ENCODE data around the gene CCT6A.
"Not testable (repeated sequence)": the region's sequence is repeated elsewhere in the genome, so short reads cannot be mapped to it uniquely, and the experiment has no call there.

CCT6A gene, protein sequence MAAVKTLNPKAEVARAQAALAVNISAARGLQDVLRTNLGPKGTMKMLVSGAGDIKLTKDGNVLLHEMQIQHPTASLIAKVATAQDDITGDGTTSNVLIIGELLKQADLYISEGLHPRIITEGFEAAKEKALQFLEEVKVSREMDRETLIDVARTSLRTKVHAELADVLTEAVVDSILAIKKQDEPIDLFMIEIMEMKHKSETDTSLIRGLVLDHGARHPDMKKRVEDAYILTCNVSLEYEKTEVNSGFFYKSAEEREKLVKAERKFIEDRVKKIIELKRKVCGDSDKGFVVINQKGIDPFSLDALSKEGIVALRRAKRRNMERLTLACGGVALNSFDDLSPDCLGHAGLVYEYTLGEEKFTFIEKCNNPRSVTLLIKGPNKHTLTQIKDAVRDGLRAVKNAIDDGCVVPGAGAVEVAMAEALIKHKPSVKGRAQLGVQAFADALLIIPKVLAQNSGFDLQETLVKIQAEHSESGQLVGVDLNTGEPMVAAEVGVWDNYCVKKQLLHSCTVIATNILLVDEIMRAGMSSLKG

DNA sequence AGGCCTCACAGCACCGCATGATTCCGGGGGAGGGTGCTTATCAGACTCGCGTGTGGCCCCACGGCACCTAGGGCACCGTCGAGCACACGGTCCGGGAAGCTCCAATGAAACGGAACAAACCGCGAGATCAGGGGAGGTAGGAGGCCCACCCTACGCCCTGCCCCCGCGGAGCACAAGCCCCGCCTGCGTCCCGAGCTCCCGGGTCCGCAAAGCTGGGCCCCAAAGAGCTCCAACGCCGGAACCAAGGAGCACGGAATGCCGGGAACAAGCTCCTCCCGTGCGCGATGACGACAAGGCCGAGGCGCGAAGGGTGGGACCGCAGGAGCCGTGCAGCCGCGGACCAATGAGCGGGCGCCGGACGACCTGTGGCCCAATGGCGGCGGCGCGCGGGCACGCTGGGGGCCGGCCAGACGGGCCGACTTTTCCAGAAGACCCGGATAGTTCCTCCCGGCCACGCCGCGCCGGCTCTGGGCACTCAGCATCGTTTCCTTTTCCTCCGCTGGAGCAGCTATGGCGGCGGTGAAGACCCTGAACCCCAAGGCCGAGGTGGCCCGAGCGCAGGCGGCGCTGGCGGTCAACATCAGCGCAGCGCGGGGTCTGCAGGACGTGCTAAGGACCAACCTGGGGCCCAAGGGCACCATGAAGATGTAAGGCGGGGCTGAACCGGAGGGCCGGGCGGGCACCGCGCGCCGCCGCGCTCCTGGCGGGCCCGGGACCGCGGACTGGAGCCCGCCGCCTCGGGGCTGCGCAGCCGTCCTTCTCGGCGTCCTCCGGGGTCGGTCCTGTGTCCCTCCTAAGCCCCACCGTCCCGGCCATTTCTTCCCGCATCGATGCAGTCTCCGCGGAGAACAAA is at the start of gene CCT6A, which contains the start of gene PSPH:
Gene CCT6A, plus strand, starts transcription at position 427 of the 853 bp plus-strand sequence. Its CDS starts 84 bp downstream, at position 511.
Gene PSPH, minus strand, starts transcription at position 106 of the 853 bp plus-strand sequence. CDS start 30,232 bp downstream, outside the sequence.
- TF ChIP-seq, protein P1, sequence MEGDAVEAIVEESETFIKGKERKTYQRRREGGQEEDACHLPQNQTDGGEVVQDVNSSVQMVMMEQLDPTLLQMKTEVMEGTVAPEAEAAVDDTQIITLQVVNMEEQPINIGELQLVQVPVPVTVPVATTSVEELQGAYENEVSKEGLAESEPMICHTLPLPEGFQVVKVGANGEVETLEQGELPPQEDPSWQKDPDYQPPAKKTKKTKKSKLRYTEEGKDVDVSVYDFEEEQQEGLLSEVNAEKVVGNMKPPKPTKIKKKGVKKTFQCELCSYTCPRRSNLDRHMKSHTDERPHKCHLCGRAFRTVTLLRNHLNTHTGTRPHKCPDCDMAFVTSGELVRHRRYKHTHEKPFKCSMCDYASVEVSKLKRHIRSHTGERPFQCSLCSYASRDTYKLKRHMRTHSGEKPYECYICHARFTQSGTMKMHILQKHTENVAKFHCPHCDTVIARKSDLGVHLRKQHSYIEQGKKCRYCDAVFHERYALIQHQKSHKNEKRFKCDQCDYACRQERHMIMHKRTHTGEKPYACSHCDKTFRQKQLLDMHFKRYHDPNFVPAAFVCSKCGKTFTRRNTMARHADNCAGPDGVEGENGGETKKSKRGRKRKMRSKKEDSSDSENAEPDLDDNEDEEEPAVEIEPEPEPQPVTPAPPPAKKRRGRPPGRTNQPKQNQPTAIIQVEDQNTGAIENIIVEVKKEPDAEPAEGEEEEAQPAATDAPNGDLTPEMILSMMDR (IDR thresholded peaks at IDR 0.05; ENCODE audit: low read depth, low read length, missing control alignments): no peak
- in situ Hi-C loops (cut with HindIII; ENCODE audit: low sequenced_read_pairs): no loop called here
- peak within 1 kb of the TSS; percentile 92 for H3K4me3 ChIP-seq (ENCODE audit: low read depth, low read length)
- peak; percentile 95 for DNase-seq (ENCODE audit: low read depth)

DNA sequence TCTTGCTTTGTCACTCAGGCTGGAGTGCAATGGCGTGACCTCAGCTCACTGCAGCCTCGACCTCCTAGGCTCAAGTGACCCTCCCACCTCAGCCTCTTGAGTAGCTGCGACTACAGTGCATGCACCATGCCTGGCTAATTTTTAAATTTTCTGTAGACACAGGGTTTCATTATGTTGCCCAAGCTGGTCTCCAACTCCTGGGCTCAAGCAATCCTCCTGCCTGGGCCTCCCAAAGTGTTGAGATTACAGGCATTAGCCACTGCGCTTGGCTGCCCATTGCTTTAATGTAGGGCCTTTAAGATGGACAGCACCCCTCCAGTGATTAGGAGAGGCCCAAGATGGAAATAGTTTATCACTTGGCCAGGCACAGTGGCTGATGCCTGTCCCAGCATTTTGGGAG is 47.8 kb upstream of the CCT6A start:
- in situ Hi-C loops (cut with HindIII; ENCODE audit: low sequenced_read_pairs): no loop called here
- no peak overlapping the region for H3K4me3 ChIP-seq (ENCODE audit: low read depth, low read length)
- no peak for DNase-seq (ENCODE audit: low read depth)
- TF ChIP-seq, protein P1 (IDR thresholded peaks at IDR 0.05; ENCODE audit: low read depth, low read length, missing control alignments): no peak

DNA sequence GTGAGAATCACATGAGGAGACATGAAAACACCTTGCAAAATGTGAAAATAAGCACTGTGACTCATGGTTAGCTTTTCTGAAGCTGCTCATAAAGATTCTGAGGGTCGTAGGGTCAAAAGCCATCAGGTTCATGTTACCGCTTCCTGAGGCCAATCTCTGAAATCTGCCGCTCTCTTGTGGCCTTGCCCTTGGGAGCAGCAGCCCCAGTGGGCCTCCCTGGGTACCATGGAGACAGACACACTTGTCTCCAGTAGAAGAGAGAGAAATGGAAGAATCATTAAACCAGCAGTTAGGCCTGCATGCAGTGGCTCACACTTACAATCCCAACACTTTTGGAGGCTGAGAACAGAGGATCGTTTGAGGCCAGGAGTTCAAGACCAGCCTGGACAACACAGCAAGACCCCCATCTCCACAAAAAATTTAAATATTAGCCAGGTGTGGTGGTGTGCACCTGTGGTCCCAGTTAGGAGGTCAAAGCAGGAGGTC is 44.4 kb upstream of the CCT6A start:
- no peak overlapping the region for H3K4me3 ChIP-seq (ENCODE audit: low read depth, low read length)
- in situ Hi-C loops (cut with HindIII; ENCODE audit: low sequenced_read_pairs): no loop called here
- TF ChIP-seq, protein P1 (IDR thresholded peaks at IDR 0.05; ENCODE audit: low read depth, low read length, missing control alignments): no peak
- DNase-seq (ENCODE audit: low read depth): no peak

DNA sequence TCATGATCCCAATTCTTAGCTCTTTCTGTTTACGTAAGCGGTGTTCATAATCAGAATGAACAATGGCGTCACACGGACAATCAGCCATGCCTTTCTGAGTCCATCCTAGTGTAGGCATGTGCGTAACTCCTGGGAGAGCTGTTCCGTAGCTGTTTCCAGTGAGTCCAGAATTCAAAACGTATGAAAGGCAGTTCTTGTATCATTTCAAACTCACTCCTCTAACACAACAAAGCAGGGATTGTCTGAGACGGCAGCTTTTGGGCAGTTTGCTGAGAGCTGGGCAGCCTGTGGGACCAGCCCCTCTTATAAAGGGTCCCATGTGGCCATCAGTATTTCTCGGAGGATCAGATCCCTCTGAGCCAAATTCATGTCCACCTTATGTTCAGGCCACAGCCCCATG is 43.7 kb upstream of the CCT6A start:
- no peak for DNase-seq (ENCODE audit: low read depth)
- TF ChIP-seq, protein P1 (IDR thresholded peaks at IDR 0.05; ENCODE audit: low read depth, low read length, missing control alignments): no peak
- in situ Hi-C loops (cut with HindIII; ENCODE audit: low sequenced_read_pairs): no loop called here
- no peak overlapping the region for H3K4me3 ChIP-seq (ENCODE audit: low read depth, low read length)

DNA sequence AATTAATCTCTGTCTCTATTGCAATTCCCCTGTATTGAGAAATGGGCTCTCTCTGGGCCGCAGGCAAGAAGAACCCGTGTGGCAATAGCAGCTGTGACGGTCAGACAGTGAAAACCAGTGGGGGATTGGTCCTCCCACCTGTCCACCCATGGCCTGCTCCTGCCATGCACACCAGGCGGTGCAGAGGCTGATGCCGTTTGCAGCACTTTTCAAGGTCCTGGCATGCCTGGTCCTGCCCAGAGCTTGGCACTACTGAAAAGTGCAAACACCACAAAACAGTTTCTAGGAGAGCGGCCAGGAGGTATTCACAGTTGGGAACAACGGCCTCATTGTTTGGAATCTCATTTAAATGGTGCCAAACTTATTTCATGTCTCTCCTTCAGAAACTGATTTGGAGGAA is 41.9 kb upstream of the CCT6A start:
- peak; percentile 38 for DNase-seq (ENCODE audit: low read depth)
- TF ChIP-seq, protein P1 (IDR thresholded peaks at IDR 0.05; ENCODE audit: low read depth, low read length, missing control alignments): no peak
- in situ Hi-C loops (cut with HindIII; ENCODE audit: low sequenced_read_pairs): no loop called here
- no peak overlapping the region for H3K4me3 ChIP-seq (ENCODE audit: low read depth, low read length)

DNA sequence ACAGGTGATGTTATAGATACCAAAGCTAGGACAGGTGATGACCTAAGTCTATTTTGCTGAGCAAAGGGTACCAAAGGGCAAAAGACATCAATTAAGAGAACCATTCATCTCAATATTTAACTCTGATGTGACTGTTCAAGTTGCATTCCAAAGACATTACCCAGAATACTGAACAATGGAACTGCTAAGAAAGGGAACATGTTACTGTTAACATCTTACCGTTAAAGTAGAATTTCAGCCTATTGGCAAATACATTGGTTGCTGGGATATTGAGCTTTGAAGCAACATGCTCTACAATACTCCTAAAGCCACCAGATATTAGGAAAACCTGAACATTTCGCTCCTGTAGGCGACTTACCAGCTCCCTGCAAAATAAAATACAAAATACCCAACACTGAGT is 34.5 kb upstream of the CCT6A start:
- in situ Hi-C loops (cut with HindIII; ENCODE audit: low sequenced_read_pairs); DNase-seq (ENCODE audit: low read depth); H3K4me3 ChIP-seq (ENCODE audit: low read depth, low read length): not testable (repeated sequence)
